Trophoblast cell (in vitro differentiated cells and primary cell): Measurements from ENCODE around the gene LYPD4.

Experiments
- DNase-seq, 2 donors: peaks; one replicate each; pipeline ENCODE4 v3.0.0-alpha.2; 2016
- H2AFZ ChIP-seq: 2 replicates; pipeline ENCODE4 v1.6.1; 2013; ENCODE audit warnings: low read length, moderate library complexity, mild to moderate bottlenecking; ENCODE audit not compliant: insufficient read depth, poor library complexity
- H2AK5ac ChIP-seq: 2 replicates; pipeline ENCODE4 v1.6.1; 2013; ENCODE audit warnings: mild to moderate bottlenecking, low read length
- H2BK120ac ChIP-seq: 2 replicates; pipeline ENCODE4 v1.6.1; 2013; ENCODE audit warnings: low read length, mild to moderate bottlenecking, moderate library complexity; ENCODE audit not compliant: insufficient read depth, poor library complexity
- H2BK12ac ChIP-seq: 2 replicates; pipeline ENCODE4 v1.6.1; 2013; ENCODE audit warnings: mild to moderate bottlenecking, low read length, moderate library complexity
- H2BK5ac ChIP-seq: 2 replicates; pipeline ENCODE4 v1.6.1; 2013; ENCODE audit warnings: low read length, low read depth, moderate library complexity, mild to moderate bottlenecking; ENCODE audit not compliant: poor library complexity
- H3K14ac ChIP-seq: 2 replicates; pipeline ENCODE4 v1.6.1; 2013; ENCODE audit warnings: mild to moderate bottlenecking, low read length
- H3K18ac ChIP-seq: 2 replicates; pipeline ENCODE4 v1.6.1; 2013; ENCODE audit warnings: mild to moderate bottlenecking, low read length
- H3K23ac ChIP-seq: 2 replicates; pipeline ENCODE4 v1.6.1; 2013; ENCODE audit warnings: low read length
- H3K27ac ChIP-seq: 2 replicates; pipeline ENCODE4 v1.5.1; 2013; ENCODE audit warnings: low read depth, mild to moderate bottlenecking, inconsistent platforms, low read length, moderate library complexity
- H3K27me3 ChIP-seq: 2 replicates; pipeline ENCODE4 v1.6.1; 2013; ENCODE audit warnings: inconsistent platforms, mild to moderate bottlenecking, low read length, moderate library complexity; ENCODE audit not compliant: insufficient read depth
- H3K36me3 ChIP-seq, 2 experiments: 1 replicate in 1 of 2; 2 replicates in 1 of 2; pipeline ENCODE4 v1.6.1; 2013; ENCODE audit warnings: low read length in 2 of 2, mild to moderate bottlenecking in 2 of 2, moderate library complexity in 1 of 2; ENCODE audit not compliant: insufficient read depth in 2 of 2, control insufficient read depth in 1 of 2
- H3K4ac ChIP-seq: 2 replicates; pipeline ENCODE4 v1.6.1; 2013; ENCODE audit warnings: low read depth, mild to moderate bottlenecking, low read length, moderate library complexity
- H3K4me1 ChIP-seq, 2 experiments: 1 replicate in 1 of 2; 2 replicates in 1 of 2; pipeline ENCODE4 v1.6.1; 2013; ENCODE audit warnings: low read length in 2 of 2, mild to moderate bottlenecking in 2 of 2, moderate library complexity in 1 of 2; ENCODE audit not compliant: insufficient read depth in 2 of 2, control insufficient read depth in 1 of 2
- H3K4me2 ChIP-seq: 2 replicates; pipeline ENCODE4 v1.6.1; 2013; ENCODE audit warnings: inconsistent platforms, mild to moderate bottlenecking, low read length, moderate library complexity
- H3K4me3 ChIP-seq: 2 replicates; pipeline ENCODE4 v1.5.1; 2013; ENCODE audit warnings: mild to moderate bottlenecking, low read depth, low read length, inconsistent platforms
- H3K79me1 ChIP-seq: one replicate; pipeline ENCODE4 v1.6.1; 2013; ENCODE audit warnings: low read length
- H3K79me2 ChIP-seq: 2 replicates; pipeline ENCODE4 v1.6.1; 2013; ENCODE audit warnings: low read length, mild to moderate bottlenecking; ENCODE audit not compliant: control insufficient read depth, insufficient read depth, poor library complexity
- H3K9ac ChIP-seq: 2 replicates; pipeline ENCODE4 v1.6.1; 2013; ENCODE audit warnings: mild to moderate bottlenecking, low read length
- H3K9me3 ChIP-seq: 2 replicates; pipeline ENCODE4 v1.6.1; 2013; ENCODE audit warnings: low read depth, mild to moderate bottlenecking, control low read depth, inconsistent platforms, low read length; ENCODE audit not compliant: insufficient read depth
- H4K12ac ChIP-seq: 2 replicates; pipeline ENCODE4 v1.6.1; 2013; ENCODE audit warnings: low read depth, mild to moderate bottlenecking, low read length, moderate library complexity
- H4K8ac ChIP-seq: 2 replicates; pipeline ENCODE4 v1.6.1; 2013; ENCODE audit warnings: low read depth, mild to moderate bottlenecking, low read length, moderate library complexity
- H4K91ac ChIP-seq: one replicate; pipeline ENCODE4 v1.6.1; 2013; ENCODE audit warnings: low read depth, mild to moderate bottlenecking, low read length, moderate library complexity
- WGBS: extraction: QIAGEN DNeasy Blood & Tissue Kit; methylation state at CpG from one replicate; pipeline ENCODE4 v1.1.7; 2013; ENCODE audit warnings: missing lambda C conversion rate; ENCODE audit not compliant: insufficient read length, insufficient coverage; ENCODE audit errors: extremely low coverage; 5-methylcytosine and 5-hydroxymethylcytosine counted together

The LYPD4 gene

GRCh38 chr19:41796362-41796761 is 48.1 kb downstream of the LYPD4 start, which contains the start of gene CEACAM3:
CEACAM3 (plus strand) TSS chr19:41796587; CDS start chr19:41796678, 91 bp downstream.
- H3K4me1 ChIP-seq: no peaks in the 10 kb centered on the region
- H3K36me3 ChIP-seq: no peaks in the 10 kb centered on the region
- H3K18ac ChIP-seq: no peak within 1 kb of the TSS
- H3K4me3 ChIP-seq: no peak within 1 kb of the TSS
- no peak for DNase-seq
- H2AK5ac ChIP-seq: no peak within 1 kb of the TSS
- no peaks in the 10 kb centered on the region for H3K79me2 ChIP-seq
- H2AFZ ChIP-seq: no peak within 1 kb of the TSS
- no peak within 1 kb of the TSS for H4K91ac ChIP-seq
- no peak within 1 kb of the TSS for H2BK12ac ChIP-seq
- H3K27ac ChIP-seq: no peak within 1 kb of the TSS
- H3K9me3 ChIP-seq: peaks cover 1% of the 10 kb centered on the region
- H4K12ac ChIP-seq: no peak within 1 kb of the TSS
- H3K14ac ChIP-seq: no peak within 1 kb of the TSS
- no peak within 1 kb of the TSS for H2BK120ac ChIP-seq
- H3K9ac ChIP-seq: no peak within 1 kb of the TSS
- no peak within 1 kb of the TSS for H4K8ac ChIP-seq
- H2BK5ac ChIP-seq: no peak within 1 kb of the TSS
- H3K4me2 ChIP-seq: no peak within 1 kb of the TSS
- no peak within 1 kb of the TSS for H3K4ac ChIP-seq
- H3K27me3 ChIP-seq: no peaks in the 10 kb centered on the region
- no peak within 1 kb of the TSS for H3K23ac ChIP-seq
- no peaks in the 10 kb centered on the region for H3K79me1 ChIP-seq

DNA sequence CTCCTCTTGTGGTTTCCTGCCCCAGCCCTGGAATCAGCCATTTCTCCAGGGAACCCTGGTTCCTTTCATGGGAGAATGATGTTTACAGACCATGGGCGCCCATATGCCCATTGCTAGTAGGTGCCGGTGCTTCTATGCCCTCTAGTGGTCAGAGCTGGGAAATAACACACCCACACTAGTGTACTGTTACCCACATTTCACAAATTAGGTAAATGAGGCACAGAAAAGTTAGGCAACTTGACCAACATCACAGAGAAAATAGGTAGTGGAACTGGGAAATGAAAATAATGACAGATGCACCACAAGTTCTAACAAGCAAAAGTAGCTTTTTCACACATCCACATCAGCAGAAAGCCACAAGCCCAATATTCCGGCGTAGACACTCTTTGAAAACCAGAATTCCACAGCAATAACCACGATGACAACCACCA is 49.4 kb downstream of the LYPD4 start:
- Histone ChIP-seq H4K8ac (no peak overlapping the region), H3K79me1 (no peaks in the 10 kb centered on the region), H3K27ac (no peak overlapping the region), H3K4me3 (no peak overlapping the region), H4K12ac (no peak overlapping the region), H2BK120ac (no peak overlapping the region), H3K14ac (no peak overlapping the region), H3K4me1 (no peaks in the 10 kb centered on the region), H2BK5ac (no peak overlapping the region), H3K79me2 (no peaks in the 10 kb centered on the region), H3K36me3 (no peaks in the 10 kb centered on the region), H3K9me3 (no peaks in the 10 kb centered on the region), H2AFZ (no peak overlapping the region), H3K18ac (no peak overlapping the region), H3K4me2 (no peak overlapping the region), H3K9ac (no peak overlapping the region), H2BK12ac (no peak overlapping the region), H2AK5ac (no peak overlapping the region), H4K91ac (no peak overlapping the region), H3K23ac (no peak overlapping the region), H3K4ac (no peak overlapping the region), H3K27me3 (no peaks in the 10 kb centered on the region)
- no CpG with 5 or more reads among the region's 5 CpGs for WGBS
- peak; percentile 8 to 65 for DNase-seq

DNA sequence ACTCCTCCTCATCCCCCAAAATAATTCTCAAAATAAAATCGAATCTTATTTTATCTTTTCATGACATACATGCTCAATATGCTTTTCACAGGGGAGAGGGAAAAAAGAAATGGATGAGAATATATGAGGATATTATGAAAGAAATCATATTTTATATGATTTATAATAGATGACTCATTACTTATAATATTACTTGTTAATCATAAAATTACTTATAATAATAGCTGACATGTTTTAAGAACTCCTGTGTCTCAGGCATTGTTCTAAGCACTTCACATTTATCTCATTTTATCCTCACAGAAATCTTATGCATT is 51.1 kb downstream of the LYPD4 start:
- Histone ChIP-seq H3K4me3 (no peak overlapping the region), H3K4ac (no peak overlapping the region), H2AK5ac (no peak overlapping the region), H4K12ac (no peak overlapping the region), H3K27me3 (no peaks in the 10 kb centered on the region), H3K36me3 (no peaks in the 10 kb centered on the region), H4K8ac (no peak overlapping the region), H3K27ac (no peak overlapping the region), H3K79me2 (no peaks in the 10 kb centered on the region), H2BK12ac (no peak overlapping the region), H2AFZ (no peak overlapping the region), H2BK5ac (no peak overlapping the region), H3K23ac (no peak overlapping the region), H3K4me1 (no peaks in the 10 kb centered on the region), H3K14ac (no peak overlapping the region), H3K4me2 (no peak overlapping the region), H3K9ac (no peak overlapping the region), H3K79me1 (no peaks in the 10 kb centered on the region), H4K91ac (no peak overlapping the region), H2BK120ac (no peak overlapping the region), H3K18ac (no peak overlapping the region), H3K9me3 (no peaks in the 10 kb centered on the region)
- 100% methylated on average over 1 of the region's 1 CpG for WGBS
- no peak for DNase-seq

- Histone ChIP-seq H2BK12ac (no peak overlapping the region), H3K4me2 (no peak overlapping the region), H3K18ac (no peak overlapping the region), H3K4me1 (no peaks in the 10 kb centered on the region), H3K36me3 (no peaks in the 10 kb centered on the region), H4K12ac (no peak overlapping the region), H4K8ac (no peak overlapping the region), H3K23ac (no peak overlapping the region), H3K9me3 (no peaks in the 10 kb centered on the region), H2BK120ac (no peak overlapping the region), H3K79me1 (no peaks in the 10 kb centered on the region), H2AFZ (no peak overlapping the region), H3K14ac (no peak overlapping the region), H3K9ac (no peak overlapping the region), H2BK5ac (no peak overlapping the region), H3K4ac (no peak overlapping the region), H3K27me3 (no peaks in the 10 kb centered on the region), H3K79me2 (no peaks in the 10 kb centered on the region), H2AK5ac (no peak overlapping the region), H4K91ac (no peak overlapping the region), H3K4me3 (no peak overlapping the region), H3K27ac (no peak overlapping the region)
- peak; percentile 15 to 45 for DNase-seq
- WGBS: no CpG with 5 or more reads among the region's 22 CpGs
Measured at GRCh38 chr19:41792513-41793413, 51.7 kb downstream of the LYPD4 start.
